Activated B cell treated with CpG ODN at 0.5 μM for 24 hours (primary cell): ENCODE results near the gene TRIM26. TPM values are rescaled to one million over a fixed set of nuclear protein-coding genes. Genes with fewer than 3 reads are reported as not detected.
A peak's percentile ranks its signal among the peaks of the same experiment; 100 is the strongest.

Experiments
- ATAC-seq: fragments of 200-7000 bp; cut with Tn5 transposase; one replicate; pipeline ENCODE4 v1.10.0; 2021; ENCODE audit warnings: low read depth, mild to moderate bottlenecking, moderate library complexity
- CTCF ChIA-PET: fragments of 350-600 bp; sonication (Branson Sonifier 250); formaldehyde crosslinking; loops from one replicate; lab custom pipeline; 2021; ENCODE audit warnings: antibody characterized with exemption; lab: Charles Lee
- POLR2A ChIA-PET: fragments of 350-600 bp; sonication (Branson Sonifier 250); formaldehyde crosslinking; loops from one replicate; lab custom pipeline; 2021; ENCODE audit warnings: antibody characterized with exemption; lab: Charles Lee
- DNase-seq: peaks from one replicate; pipeline ENCODE4 v3.0.0; 2022
- H3K27ac Mint-ChIP-seq: one replicate; pipeline ENCODE4 v1.8.0; 2020; ENCODE audit warnings: mixed read lengths
- H3K27me3 Mint-ChIP-seq: one replicate; pipeline ENCODE4 v1.8.0; 2021; ENCODE audit warnings: mixed read lengths
- H3K36me3 Mint-ChIP-seq: one replicate; pipeline ENCODE4 v1.8.0; 2021; ENCODE audit warnings: low read depth, mixed read lengths
- H3K4me1 Mint-ChIP-seq: one replicate; pipeline ENCODE4 v1.8.0; 2021; ENCODE audit warnings: mixed read lengths
- H3K4me3 Mint-ChIP-seq: one replicate; pipeline ENCODE4 v1.8.0; 2020; ENCODE audit warnings: mild to moderate bottlenecking, mixed read lengths
- H3K9me3 Mint-ChIP-seq: one replicate; pipeline ENCODE4 v1.8.0; 2020; ENCODE audit warnings: mixed read lengths
- intact Hi-C: fragments of 100-400 bp; cut with micrococcal nuclease; formaldehyde crosslinking; loops from one replicate; pipeline ENCODE4 v1.15.1; 2024
- total RNA-seq: library from RNA; stranded (reverse); gene quantifications from 2 replicates; pipeline ENCODE4 v1.2.3, GENCODE V29; 2022
- TF ChIP-seq, protein P1 (sequence below): fragments of 200-600 bp; IDR thresholded peaks from one replicate; pipeline ENCODE4 v1.8.0; 2022; ENCODE audit warnings: antibody characterized with exemption, mild to moderate bottlenecking

Gene TRIM26
- total RNA-seq, 1 donor from 2014 or later = 75.7 TPM

GRCh38 chr6:30194797-30195690, 18.2 kb downstream of the TRIM26 start:
- Mint-ChIP-seq H3K9me3 (no peaks in the 10 kb centered on the region), H3K4me3 (no peak overlapping the region), H3K36me3 (peaks cover 81% of the 10 kb centered on the region), H3K27ac (peak overlapping the region; percentile 2), H3K4me1 (peaks cover 1% of the 10 kb centered on the region), H3K27me3 (no peaks in the 10 kb centered on the region)
- TF ChIP-seq, protein P1, sequence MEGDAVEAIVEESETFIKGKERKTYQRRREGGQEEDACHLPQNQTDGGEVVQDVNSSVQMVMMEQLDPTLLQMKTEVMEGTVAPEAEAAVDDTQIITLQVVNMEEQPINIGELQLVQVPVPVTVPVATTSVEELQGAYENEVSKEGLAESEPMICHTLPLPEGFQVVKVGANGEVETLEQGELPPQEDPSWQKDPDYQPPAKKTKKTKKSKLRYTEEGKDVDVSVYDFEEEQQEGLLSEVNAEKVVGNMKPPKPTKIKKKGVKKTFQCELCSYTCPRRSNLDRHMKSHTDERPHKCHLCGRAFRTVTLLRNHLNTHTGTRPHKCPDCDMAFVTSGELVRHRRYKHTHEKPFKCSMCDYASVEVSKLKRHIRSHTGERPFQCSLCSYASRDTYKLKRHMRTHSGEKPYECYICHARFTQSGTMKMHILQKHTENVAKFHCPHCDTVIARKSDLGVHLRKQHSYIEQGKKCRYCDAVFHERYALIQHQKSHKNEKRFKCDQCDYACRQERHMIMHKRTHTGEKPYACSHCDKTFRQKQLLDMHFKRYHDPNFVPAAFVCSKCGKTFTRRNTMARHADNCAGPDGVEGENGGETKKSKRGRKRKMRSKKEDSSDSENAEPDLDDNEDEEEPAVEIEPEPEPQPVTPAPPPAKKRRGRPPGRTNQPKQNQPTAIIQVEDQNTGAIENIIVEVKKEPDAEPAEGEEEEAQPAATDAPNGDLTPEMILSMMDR = no peak
- ChIA-PET CTCF (no interaction called here), POLR2A (no interaction called here)
- intact Hi-C loops = no loop called here
- DNase-seq (no peak), ATAC-seq (no peak)

GRCh38 chr6:30192076-30192475, 21.1 kb downstream of the TRIM26 start:
- CTCF ChIA-PET = interaction anchor here (0.6 kb wide), 1 partner anchor 61 kb away, joined by 3 read pairs; no protein-coding TSS in a partner anchor
- Mint-ChIP-seq H3K4me1 (no peaks in the 10 kb centered on the region), H3K27ac (no peak overlapping the region), H3K27me3 (no peaks in the 10 kb centered on the region), H3K4me3 (no peak overlapping the region), H3K9me3 (no peaks in the 10 kb centered on the region), H3K36me3 (peaks cover 84% of the 10 kb centered on the region)
- no peak for DNase-seq
- TF ChIP-seq, protein P1 = no peak
- ATAC-seq = no peak
- POLR2A ChIA-PET = no interaction called here
- intact Hi-C loops = no loop called here

DNA sequence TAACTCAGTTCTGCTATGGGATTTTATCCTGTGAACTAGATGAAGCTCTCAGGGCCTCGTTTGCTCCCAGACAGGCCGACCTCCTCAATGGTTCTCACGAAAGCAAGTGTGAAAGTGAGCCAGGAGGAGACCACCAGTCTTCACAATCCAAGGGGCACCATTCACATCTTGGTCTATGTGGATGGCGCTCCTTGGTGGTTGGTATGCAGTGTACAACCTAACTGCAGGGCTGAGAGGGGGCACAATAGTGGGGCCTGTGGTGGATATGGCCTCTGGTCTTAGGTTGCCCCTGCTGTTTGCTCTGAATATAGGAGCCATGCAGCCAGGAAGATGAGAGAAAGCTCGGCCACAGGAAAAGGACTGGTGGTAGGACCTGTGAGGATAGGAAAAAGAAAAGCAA, 24.7 kb downstream of the TRIM26 start:
- TF ChIP-seq, protein P1 = no peak
- no peaks in the 10 kb centered on the region for H3K27me3 Mint-ChIP-seq
- intact Hi-C loops = no loop called here
- ChIA-PET POLR2A (no interaction called here), CTCF (no interaction called here)
- H3K36me3 Mint-ChIP-seq = peaks cover 83% of the 10 kb centered on the region
- H3K4me3 Mint-ChIP-seq = no peak overlapping the region
- ATAC-seq (no peak), DNase-seq (no peak)
- no peaks in the 10 kb centered on the region for H3K9me3 Mint-ChIP-seq
- H3K4me1 Mint-ChIP-seq = no peaks in the 10 kb centered on the region
- no peak overlapping the region for H3K27ac Mint-ChIP-seq

GRCh38 chr6:30185846-30186484, 27.2 kb downstream of the TRIM26 start:
- ChIA-PET POLR2A (no interaction called here), CTCF (no interaction called here)
- ATAC-seq = no peak
- no peak overlapping the region for H3K27ac Mint-ChIP-seq
- H3K36me3 Mint-ChIP-seq = peaks cover 65% of the 10 kb centered on the region
- no peak for DNase-seq
- no peaks in the 10 kb centered on the region for H3K9me3 Mint-ChIP-seq
- intact Hi-C loops = no loop called here
- no peaks in the 10 kb centered on the region for H3K4me1 Mint-ChIP-seq
- no peaks in the 10 kb centered on the region for H3K27me3 Mint-ChIP-seq
- TF ChIP-seq, protein P1 = no peak
- H3K4me3 Mint-ChIP-seq = no peak overlapping the region

DNA sequence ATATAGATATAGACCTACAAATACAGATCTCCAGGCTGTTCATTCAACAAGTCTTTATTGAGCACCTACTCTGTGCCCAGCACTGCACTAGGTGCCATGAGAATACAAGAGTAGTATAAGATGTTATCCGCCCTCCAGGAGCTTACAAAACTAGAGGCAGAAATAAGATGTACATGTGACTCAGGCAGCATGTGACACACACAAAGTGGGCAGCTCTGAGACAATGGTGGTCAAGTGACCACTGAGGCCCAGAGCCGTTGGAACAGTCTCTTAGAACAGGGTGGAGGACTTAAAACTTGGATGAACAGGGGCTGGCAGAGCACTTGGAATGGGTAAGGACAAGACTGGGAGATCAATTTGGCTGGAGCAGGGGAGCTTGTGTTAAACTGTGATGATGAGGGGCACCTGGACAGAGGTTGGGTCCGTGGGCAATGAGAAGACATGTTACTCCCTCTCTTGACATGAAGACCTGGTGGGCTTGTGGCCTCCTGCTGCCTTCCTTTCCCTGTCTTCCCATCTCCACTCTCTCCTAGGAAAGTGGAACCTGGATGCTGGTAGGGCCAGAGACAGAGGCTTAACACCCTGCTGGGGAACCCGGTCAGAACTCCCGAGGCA, 28.7 kb downstream of the TRIM26 start:
- H3K27ac Mint-ChIP-seq = no peak overlapping the region
- TF ChIP-seq, protein P1 = no peak
- H3K9me3 Mint-ChIP-seq = no peaks in the 10 kb centered on the region
- no peaks in the 10 kb centered on the region for H3K27me3 Mint-ChIP-seq
- ATAC-seq (no peak), DNase-seq (no peak)
- POLR2A ChIA-PET = no interaction called here
- CTCF ChIA-PET = no interaction called here
- peaks cover 50% of the 10 kb centered on the region for H3K36me3 Mint-ChIP-seq
- H3K4me1 Mint-ChIP-seq = no peaks in the 10 kb centered on the region
- intact Hi-C loops = no loop called here
- no peak overlapping the region for H3K4me3 Mint-ChIP-seq
